DMS53 treated with DMSO at 0.1 percent for 48 hours (cell line): ENCODE results near the gene LYZL6.

ENCODE experiments used
- DNase-seq: peaks from one replicate; lab custom pipeline; 2025; ENCODE audit not compliant: unreplicated experiment; lab: John Stamatoyannopoulos, UW

LYZL6 gene, protein sequence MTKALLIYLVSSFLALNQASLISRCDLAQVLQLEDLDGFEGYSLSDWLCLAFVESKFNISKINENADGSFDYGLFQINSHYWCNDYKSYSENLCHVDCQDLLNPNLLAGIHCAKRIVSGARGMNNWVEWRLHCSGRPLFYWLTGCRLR

DNA sequence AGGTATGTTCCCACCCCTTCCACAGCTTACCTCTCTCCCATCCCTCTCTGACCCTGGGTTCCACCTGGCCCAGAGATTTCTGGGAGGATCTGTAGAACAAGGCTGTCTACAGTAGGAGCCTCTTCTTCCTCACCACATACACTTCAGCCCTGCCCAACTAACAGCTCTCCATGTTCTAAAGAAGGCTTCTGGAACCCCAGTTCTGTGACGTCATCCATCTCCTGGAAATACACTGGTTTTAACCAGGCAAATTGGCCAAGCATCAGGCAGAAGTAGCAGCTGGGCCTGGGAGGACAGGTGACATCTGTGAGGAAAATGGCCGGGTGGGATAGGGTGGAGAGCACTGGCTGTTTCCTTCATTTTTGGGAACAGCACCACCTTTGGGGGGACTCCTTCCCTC lies at the start of gene LYZL6:
Gene LYZL6 (minus strand): TSS at position 177 of the 400 bp plus-strand sequence. CDS start 4,357 bp downstream, outside the sequence.
- no peak for DNase-seq

DNA sequence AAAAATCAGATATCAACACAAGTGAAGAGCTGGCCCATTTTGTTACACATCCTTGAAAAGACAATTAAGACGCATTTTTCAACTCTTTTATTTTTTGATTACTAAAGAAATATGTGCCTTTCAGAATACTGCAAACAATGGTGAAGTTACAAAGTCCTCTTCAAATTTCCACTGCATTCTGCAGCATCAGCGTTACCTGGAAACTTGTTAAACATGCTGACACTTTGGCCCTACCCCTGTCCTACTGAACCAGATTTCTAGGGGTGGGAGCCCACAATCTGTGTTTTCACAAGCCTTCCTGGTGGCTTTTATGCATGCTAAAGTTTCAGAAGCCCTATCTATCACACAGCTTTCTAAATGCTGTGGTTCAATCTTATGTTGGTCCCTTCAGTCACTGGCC lies 47.6 kb upstream of the LYZL6 start:
- DNase-seq: no peak

DNA sequence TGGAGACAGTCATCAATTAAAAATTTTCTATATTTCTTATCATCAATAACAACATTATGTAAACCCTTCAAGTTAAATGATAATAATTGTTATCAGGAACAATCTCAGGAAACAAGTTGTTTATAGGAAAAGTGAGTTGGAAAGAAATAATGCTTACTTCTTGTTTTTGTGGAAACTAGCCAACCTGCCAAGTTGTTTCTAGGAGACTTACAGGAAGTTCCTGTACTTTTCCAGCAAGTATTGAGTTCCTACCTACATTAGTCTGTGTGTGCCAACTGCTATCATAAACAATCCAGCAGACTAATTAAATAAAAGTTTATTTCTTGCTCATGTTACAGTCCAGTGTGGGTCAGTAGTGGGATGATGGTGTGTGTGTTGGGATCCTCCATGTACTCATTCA lies 44.7 kb upstream of the LYZL6 start:
- no peak for DNase-seq

DNA sequence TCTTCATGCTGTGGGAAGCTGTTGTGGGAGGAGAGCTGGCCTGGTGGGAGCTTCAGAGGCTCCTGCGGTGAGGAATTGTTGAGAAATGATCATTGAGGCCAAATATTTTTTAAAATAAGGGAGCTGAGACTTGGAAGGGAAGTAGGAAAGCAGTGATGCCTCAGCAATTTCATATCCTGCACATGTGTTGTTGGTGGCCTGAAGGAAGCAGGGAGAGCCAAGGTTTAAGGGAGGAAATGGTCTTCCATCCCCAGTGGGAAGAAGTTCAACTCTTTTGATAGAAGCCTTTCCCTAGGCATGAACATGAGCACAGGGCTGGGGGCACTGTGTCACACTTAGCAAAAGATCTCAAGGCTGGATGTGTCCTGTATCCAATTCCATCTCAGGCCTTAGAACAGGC lies 43.1 kb upstream of the LYZL6 start, which contains the start of gene CCL14:
Gene CCL14 (minus strand): TSS at position 87 of the 400 bp plus-strand sequence. CDS start 80 bp downstream, at position 7.
- no peak for DNase-seq

DNA sequence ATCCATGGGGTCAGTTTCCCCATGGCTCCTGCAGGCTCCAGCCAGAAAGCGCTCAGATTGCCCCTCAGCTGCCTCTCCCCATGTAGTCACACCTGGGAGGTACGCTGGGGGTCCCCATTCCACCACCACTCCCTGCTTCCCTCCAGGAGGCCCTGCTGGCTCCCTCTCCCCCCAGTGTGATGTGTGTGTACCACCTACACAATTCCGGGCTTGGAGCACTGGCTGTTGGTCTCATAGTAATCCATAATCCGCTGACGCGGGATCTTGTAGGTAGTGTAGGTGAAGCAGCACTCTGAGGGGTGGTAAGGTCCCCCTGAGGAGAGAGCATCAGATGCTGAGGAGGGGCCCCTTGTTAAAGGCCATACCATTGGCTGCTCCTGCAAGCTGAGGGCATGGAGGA lies 40.6 kb upstream of the LYZL6 start:
- DNase-seq: no peak

DNA sequence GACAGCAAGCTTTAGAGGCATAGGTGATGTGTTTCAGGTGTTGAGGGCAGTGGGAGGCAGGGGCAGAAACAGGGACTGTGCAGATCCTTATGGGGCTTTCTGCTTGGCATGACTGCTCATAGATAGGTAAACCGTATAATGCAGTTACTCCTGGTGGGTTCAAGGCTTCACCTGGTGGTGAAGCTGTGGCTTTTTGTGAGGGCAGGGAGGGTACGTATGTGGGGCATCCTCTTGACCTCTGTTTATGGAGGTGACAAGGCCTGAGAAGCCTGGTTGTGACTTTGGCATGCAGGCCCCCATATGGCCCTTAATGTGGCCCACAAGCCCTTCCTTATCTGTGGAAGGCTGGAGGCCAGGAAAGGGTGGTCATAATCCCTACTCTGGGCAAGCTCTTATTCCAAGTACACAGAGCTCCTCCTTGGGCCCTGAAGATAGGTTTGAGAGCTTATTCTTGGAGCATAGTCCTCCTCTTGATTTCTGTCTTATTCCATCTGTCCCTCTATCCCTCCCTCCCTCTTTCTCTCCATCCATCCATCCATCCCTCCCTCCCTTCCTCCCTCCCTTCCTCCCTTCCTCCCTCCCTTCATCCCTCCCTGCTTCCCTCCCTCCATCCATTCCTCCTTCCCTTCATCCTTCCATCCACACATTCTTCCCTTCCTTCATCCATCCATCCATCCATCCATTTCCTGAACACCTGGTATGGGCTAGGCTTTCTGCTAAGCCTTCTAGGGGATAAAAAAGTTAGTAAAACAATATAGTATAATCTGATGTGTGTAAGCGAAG lies 39.1 kb upstream of the LYZL6 start:
- no peak for DNase-seq

DNA sequence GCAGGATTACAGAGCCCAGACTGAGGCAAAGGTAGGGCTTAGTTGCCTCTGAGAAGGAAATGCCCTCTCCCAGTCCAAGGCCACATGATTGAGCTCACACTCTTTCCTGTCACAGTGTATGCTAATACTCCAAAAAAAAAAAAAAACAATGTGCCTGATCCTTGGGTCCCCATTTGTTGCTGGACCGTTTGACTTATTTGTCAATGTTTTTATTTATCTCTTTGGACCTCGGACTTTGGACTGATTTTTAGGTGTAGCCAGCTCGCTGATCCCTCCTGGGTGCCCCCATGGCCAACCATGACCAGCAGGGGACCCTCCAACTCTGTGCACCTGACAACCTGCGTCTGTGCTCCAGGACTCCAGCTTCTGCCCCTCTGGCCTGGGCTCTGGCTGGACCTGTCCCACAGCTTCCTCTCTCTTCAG lies 38.4 kb upstream of the LYZL6 start:
- no peak for DNase-seq

DNA sequence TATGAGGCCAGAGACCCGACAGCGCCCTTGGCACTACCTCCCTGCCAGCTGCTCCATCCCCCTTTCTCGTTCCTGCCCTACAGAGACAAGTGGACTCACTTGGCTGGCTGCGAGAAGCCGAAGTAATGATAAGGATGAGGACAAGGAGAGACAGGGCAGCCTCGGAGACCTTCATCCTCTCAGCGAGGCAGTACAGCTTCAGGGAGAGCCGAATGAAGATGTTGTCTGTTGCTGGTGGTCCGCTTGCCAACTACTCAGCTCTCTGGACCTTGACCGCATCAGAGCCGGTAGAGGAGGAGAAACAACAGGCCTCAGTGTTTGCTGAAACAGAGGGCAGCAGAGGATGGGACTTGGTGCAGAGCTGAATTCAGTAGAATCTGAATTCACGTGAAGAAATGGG lies 37.7 kb upstream of the LYZL6 start, which contains the start of gene CCL16:
Gene CCL16 (minus strand): TSS at position 252 of the 400 bp plus-strand sequence. CDS start 77 bp downstream, at position 175.
- DNase-seq: no peak

DNA sequence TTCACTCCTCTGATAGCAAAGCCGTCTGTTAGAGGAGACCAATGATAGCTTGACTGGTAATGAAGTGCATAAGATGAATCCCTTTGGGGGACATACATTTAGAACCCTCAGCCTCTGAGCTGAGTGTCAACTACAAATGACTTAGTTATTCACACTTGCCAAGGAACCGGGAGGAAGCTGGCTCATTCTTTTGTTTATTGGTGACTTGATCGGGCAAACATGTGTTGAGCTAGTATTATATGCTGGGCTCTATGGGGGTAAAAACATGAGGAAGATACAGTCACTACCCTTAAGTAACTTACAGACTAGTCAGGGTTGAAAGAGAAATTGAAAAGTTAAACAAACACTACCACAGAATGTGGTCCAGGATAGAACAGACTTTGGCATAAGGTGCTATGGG lies 34.8 kb upstream of the LYZL6 start:
- DNase-seq: no peak

DNA sequence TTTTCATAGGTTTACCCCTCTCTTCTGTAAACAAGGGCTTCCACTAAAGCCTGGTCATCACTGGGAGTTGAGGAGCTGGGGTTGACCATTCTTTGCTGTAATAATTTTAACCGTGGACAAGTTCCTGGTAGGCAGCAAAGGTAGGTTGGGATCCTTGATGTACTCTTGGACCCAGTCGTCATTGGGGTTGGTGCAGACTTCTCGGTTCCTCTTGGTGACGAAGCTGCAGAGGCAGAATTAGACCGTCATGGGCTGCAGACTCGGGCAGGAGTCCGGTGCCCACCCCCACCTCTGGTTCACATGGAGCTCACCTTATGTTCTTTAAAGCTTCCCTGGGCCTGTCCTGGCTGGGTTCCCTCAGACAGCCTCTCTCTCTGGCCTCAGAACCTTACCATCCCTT lies 34.0 kb upstream of the LYZL6 start:
- no peak for DNase-seq

DNA sequence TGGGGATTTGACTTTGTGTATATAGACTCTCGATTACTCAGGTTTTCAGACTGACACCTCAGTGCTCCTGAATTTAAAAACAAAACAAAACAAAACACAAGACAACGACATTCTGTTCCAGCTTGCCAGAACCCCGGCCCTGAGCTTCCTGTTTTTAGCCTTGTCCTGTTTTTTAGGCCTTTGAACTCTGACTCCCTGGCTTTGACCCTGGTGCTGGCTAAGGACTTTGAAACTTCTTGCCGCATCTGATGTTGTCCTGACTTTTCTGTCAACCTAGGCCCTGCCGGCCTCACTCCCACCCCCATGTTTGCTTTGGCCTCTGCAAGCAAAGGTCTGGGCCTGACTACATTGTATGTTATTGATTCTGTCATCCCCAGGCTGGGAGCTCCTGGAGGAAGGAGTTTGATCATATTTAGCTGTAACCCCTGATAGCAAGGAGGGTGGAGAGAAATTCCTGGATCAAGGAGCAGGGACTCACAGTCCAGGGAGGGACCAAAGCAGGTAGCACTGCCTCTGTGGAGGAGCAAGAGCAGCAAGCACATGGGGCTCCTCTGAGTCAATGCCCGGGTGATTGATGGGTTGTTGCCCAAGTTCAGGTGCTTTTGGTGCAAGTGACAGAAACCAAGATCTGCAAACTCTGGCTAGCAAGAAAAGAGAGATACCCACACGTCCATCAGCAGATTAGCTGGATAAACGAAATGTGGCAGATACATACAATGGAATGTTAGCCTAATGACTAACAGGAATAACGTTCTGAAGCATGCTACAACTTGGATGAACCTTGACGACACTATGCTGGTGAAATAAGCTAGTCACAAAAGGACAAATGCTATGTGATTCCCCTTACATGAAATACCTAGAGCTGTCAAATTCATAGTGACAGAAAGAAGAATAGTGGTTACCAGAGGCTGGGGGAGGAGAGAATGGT lies 30.1 kb upstream of the LYZL6 start:
- DNase-seq: no peak

DNA sequence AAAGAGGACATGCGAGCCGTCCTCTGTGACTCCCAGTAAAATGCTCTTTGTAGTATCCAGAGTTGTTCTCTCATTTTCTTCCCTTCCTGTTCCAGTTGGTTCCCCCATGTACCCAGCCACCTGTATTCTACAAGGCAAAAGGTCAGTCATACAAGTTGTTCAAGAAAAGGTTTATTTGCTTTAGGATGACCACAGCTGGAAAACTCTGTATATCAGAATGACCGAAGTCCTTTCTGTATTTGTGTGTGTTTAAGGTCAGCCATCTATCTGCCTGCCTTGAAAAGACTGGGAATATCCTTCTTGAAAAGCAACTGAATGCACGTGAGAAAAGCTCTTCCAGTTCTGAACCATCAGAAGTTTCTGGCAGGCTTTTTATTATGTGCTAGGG lies 29.4 kb upstream of the LYZL6 start:
- no peak for DNase-seq

DNA sequence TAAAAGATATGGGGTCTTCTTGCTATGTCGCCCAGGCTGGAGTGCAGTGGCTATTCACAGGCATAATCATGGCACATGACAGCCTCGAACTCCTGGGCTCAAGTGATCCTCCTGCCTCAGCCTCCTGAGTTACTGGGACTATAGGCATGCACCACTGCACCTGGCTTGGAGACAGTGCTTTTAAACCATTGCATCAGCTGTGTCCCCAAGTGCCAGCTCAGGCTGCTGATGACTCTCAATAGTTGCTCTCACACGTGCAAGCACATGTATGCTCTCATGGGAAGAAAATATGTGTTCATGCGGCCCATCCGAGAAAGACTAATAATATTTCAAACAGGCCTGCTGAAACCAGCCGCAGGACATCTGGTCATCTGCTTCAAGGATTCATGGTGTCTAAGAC lies 29.0 kb upstream of the LYZL6 start:
- no peak for DNase-seq

DNA sequence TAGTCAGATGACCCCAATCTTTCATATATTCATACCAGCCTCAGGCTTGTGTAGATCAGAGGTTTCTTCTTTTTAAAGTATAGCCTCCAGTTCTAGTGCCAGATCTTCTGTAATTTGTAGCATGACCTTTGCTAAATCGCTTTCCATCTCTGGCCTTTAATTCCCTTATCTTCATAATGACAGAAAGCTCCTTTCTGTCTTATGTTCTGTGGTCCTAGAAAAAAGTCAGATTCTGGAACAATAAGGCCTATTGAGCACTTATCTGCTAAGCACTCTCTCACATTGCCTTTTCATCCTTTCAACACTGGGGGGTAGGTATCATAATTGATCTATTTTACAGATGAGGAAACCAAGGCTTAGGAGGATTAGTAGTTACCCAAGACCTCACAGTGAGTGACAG lies 28.6 kb upstream of the LYZL6 start:
- DNase-seq: no peak

DNA sequence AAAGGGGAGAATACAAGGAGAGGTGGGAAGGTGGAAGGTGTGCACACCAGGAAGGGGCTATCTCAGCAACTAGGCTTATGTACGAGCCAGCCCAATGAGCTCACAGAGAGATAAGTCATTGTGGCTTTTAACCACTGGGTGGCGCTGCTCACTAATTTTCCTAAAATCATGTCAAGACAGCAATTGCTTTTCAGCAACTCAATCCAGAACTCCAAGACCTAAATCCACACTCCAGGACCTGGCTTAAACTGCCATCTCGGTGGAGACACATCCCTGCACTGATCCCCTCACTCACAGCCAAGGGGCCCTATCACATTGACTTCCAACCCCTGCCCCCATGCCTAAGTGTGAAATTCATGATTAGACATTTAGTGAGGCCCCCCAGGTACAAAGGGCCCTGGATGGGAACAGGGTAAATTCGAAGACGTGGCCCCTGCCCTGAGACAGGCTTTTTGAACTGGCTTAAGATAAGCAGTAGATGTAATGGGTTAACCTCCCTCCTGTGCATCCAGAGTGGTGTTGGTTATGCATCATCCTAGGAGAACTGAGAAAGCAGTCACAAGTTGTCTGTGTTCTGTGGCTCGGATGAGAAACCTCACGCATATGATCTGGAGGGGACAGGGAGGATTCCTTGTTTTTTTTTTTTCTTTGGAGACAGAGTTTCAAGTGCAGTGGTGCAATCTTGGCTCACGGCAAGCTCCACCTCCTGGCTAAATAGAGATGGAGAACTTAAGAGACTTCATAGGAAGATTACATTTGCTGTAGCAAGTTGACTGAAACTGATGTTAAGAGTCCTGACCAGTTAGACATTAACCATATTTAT lies 26.3 kb upstream of the LYZL6 start:
- peak; percentile 71 for DNase-seq

DNA sequence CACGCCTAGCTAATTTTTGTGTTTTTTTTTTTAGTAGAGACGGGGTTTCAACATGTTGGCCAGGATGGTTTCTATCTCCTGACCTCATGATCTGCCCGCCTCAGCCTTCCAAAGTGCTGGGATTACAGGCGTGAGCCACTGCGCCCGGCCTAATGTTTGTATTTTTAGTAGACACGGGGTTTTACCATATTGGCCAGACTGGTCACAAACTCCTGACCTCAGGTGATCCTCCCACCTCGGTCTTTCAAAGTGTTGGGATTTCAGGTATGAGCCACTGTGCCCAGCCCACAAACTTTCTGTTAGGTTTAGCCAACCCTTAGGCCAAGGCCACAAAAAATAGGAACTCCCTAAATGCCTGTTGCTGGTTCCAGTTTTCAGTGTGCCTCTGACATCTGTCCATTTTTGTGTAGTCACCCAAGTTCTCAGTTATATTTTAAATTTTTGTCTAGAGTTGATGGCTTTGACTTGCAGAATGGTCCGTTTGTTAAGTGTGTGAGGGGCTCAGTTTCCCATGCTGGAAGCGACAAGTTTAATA lies 25.1 kb upstream of the LYZL6 start:
- no peak for DNase-seq

DNA sequence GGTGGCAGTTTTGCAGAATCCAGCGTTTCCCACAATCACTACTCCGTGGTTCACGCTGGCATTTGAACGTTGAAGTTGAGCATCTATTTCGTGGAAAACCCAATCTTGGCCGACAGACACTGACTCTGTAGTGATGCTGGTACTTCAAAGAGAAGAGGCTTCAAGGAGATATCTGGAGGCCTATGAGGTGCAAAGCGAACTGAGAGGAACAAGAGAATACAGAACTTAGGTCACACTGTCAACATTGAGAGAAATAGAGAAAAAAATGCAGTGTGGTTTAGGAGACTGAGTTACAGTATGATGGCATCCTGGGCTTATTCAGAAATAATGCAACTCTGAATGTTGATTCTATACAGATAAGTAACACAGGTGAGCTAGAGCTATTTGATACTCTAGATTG lies 21.8 kb upstream of the LYZL6 start:
- no peak for DNase-seq

DNA sequence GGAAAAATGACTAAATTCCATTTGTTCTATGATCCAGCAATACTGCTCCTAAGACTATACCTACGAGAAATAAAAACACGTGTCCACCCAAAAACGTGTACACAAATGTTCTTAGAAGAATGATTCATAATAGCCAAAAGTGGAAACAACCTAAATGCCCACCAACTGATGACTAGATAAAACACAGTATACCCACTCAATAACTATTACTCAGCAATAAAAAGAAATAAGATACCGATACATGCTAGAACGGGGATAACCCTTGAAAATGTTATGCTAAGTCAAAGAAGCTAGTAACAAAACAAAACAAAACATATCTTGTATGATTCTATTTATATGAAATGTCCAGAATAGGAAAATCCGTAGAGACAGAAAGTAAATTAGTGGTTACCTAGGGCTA lies 20.1 kb upstream of the LYZL6 start:
- no peak for DNase-seq

DNA sequence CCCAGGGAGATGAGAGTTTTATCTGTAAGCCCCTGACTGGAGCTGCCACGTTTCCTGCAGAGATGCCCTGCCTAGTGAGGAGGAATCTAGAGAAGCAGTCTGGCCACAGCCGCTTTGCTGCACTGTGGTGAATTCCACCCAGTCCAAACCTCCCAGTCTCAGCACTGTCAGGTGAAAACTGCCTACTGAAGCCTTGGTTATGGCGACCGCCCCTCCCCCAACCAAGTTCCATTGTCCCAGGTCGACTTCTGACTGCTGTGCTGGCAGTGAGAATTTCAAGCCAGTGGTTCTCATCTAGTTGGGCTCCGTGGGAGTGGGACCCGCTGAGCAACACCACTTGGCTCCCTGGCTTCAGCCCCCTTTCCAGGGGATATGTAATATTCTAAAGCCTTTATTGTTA lies 10.2 kb upstream of the LYZL6 start:
- DNase-seq: no peak

DNA sequence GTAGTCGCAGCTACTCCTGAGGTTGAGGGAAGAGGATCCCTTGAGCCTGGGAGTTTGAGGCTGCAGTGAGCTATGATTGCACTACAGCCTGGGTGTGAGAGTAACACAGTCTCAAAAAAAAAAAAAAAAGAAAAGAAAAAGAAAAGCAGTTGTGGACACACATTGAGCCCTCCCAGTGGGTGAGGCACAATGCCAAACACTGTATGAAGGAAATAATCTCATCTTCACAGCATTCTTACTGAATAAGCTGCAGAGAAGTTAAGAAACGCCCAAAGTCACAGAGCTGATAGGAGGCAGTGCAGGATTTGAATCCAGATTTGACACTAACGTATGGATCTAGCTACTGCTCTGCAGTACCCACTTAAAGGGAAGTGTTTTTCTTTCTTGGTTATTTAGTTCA lies 5.9 kb upstream of the LYZL6 start:
- no peak for DNase-seq
